GM12878 (cell line): ENCODE results near the gene MYL11. TPM values are rescaled to one million over a fixed set of nuclear protein-coding genes. Genes with fewer than 3 reads are reported as not detected.
A peak's percentile ranks its signal among the peaks of the same experiment; 100 is the strongest.

Experiments used
- ASH2L ChIP-seq: fragments of 300-600, 200-600 bp; sonication (generic); IDR thresholded peaks from 2 replicates; pipeline ENCODE4 v1.6.1; 2017; ENCODE audit warnings: low read depth, mild to moderate bottlenecking, borderline replicate concordance
- BACH1 ChIP-seq: fragments of 450-650 bp; IDR thresholded peaks from 2 replicates; pipeline ENCODE4 v1.6.1; 2017; ENCODE audit warnings: mild to moderate bottlenecking, borderline replicate concordance
- CEBPZ ChIP-seq: fragments of 150-350 bp; IDR thresholded peaks from 2 replicates; pipeline ENCODE4 v1.6.1; 2016; ENCODE audit warnings: low read depth, low read length
- E2F4 ChIP-seq: IDR thresholded peaks from 2 replicates; pipeline ENCODE4 v1.6.1; 2012; ENCODE audit warnings: low read depth, low read length, improper control_type of control experiment
- EP300 ChIP-seq, 2 experiments: fragments of 150-350 bp in 1 of 2; IDR thresholded peaks; 2 replicates each; pipeline ENCODE4 v1.6.1; 2011 to 2012; ENCODE audit warnings: low read depth in 2 of 2, low read length in 2 of 2, borderline replicate concordance in 1 of 2, improper control_type of control experiment in 1 of 2, inconsistent platforms in 1 of 2; ENCODE audit not compliant: control insufficient read depth in 1 of 2
- GATAD2B ChIP-seq: fragments of 450-650 bp; conservative IDR thresholded peaks from 2 replicates; pipeline ENCODE4 v1.6.1; 2017; ENCODE audit warnings: low read depth, mild to moderate bottlenecking, moderate library complexity
- MLLT1 ChIP-seq: fragments of 450-650 bp; IDR thresholded peaks from 2 replicates; pipeline ENCODE4 v1.6.1; 2016; ENCODE audit warnings: mild to moderate bottlenecking
- NR2C1 ChIP-seq: fragments of 450-650 bp; IDR thresholded peaks from 2 replicates; pipeline ENCODE4 v1.6.1; 2017; ENCODE audit warnings: antibody characterized with exemption, mild to moderate bottlenecking, moderate library complexity
- POLR2AphosphoS2 ChIP-seq: IDR thresholded peaks from 2 replicates; pipeline ENCODE4 v1.6.1; 2011; ENCODE audit warnings: low read depth, mild to moderate bottlenecking, low read length, improper control_type of control experiment, moderate library complexity
- RFX5 ChIP-seq: IDR thresholded peaks from 2 replicates; pipeline ENCODE4 v1.6.1; 2011; ENCODE audit warnings: low read depth, low read length, improper control_type of control experiment
- SMAD5 ChIP-seq: IDR thresholded peaks from 2 replicates; pipeline ENCODE4 v1.6.1; 2016; ENCODE audit warnings: antibody characterized with exemption, low read depth
- SPI1 ChIP-seq: IDR thresholded peaks from 2 replicates; pipeline ENCODE4 v1.6.1; 2011; ENCODE audit warnings: low read depth, mild to moderate bottlenecking, low read length, moderate library complexity, borderline replicate concordance; ENCODE audit not compliant: insufficient read depth
- STAT1 ChIP-seq: fragments of 450-650 bp; conservative IDR thresholded peaks from 2 replicates; pipeline ENCODE4 v1.6.1; 2014; ENCODE audit warnings: antibody characterized with exemption, mild to moderate bottlenecking
- STAT3 ChIP-seq: IDR thresholded peaks from 2 replicates; pipeline ENCODE4 v1.6.1; 2011; ENCODE audit warnings: low read depth, low read length, improper control_type of control experiment
- TARDBP ChIP-seq: IDR thresholded peaks from 2 replicates; pipeline ENCODE4 v1.6.1; 2016; ENCODE audit warnings: borderline replicate concordance
- USF1 ChIP-seq: IDR thresholded peaks from 2 replicates; pipeline ENCODE4 v1.6.1; 2011; ENCODE audit warnings: borderline replicate concordance, low read depth, mild to moderate bottlenecking, moderate library complexity, mixed read lengths, low read length; ENCODE audit not compliant: insufficient read depth; ENCODE audit errors: extremely low read length
- ZBTB33 ChIP-seq: fragments of 450-650 bp; IDR thresholded peaks from 2 replicates; pipeline ENCODE4 v1.6.1; 2017; ENCODE audit warnings: mild to moderate bottlenecking
- ZNF622 ChIP-seq: fragments of 450-650 bp; IDR thresholded peaks from 2 replicates; pipeline ENCODE4 v1.6.1; 2017; ENCODE audit warnings: mild to moderate bottlenecking, inconsistent platforms
- polyA plus RNA-seq, 11 experiments: library from polyadenylated mRNA; depleted of rRNA in 4 of 11; unstranded in 6 of 11; stranded (reverse) in 5 of 11; fragments of >200 nt; fragmentation: Nextera tagmentation in 4 of 11; fragmentation: Illumina TruSeq in 1 of 11; extraction: Ambion mirVana in 4 of 11; extraction: Trizol in 1 of 11; gene quantifications; 1 replicate in 1 of 11; 2 replicates in 10 of 11; pipeline versions ENCODE4 v1.2.1 to v1.2.3, GENCODE V29; 2011 to 2016; ENCODE audit warnings: inconsistent platforms in 2 of 11, missing spikeins in 2 of 11, low read depth in 1 of 11
- total RNA-seq, 4 experiments: library from RNA; depleted of rRNA in 3 of 4; stranded (reverse); fragments of >200 nt in 3 of 4; fragmentation: Illumina TruSeq in 1 of 4; extraction: Trizol in 1 of 4; gene quantifications; 2 replicates each; pipeline versions ENCODE4 v1.2.1 to v1.2.3, GENCODE V29; 2013 to 2021

Gene MYL11
- total and polyA plus RNA-seq, 10 of the 15 experiments (the other 5 are each of a cell fraction or from before 2014, with no cell fraction given): 0.19 to 1.2 (median 0.61) TPM; not detected in 5

- TF ChIP-seq TARDBP (no peak), SPI1 (no peak), RFX5 (no peak), NR2C1 (no peak), STAT3 (no peak), STAT1 (no peak), SMAD5 (peak; percentile 54; the same call in 1 of the 2 replicates), E2F4 (no peak), POLR2AphosphoS2 (no peak), ZBTB33 (no peak), EP300 (IDR thresholded peaks at IDR 0.05; ENCODE audit: borderline replicate concordance in 1 of 2, control insufficient read depth in 1 of 2, low read depth in 2 of 2, low read length in 2 of 2) (no peak), MLLT1 (no peak; the same call in 1 of the 2 replicates), ASH2L (no peak), USF1 (peak; percentile 83), ZNF622 (no peak), CEBPZ (no peak), GATAD2B (peak; percentile 91), BACH1 (peak; percentile 18; the same call in 1 of the 2 replicates)
Measured at GRCh38 chr16:30407102-30407803, 32.7 kb downstream of the MYL11 start, which contains the start of gene ZNF771 (continued).
